Neural cell (in vitro differentiated cells): ENCODE results near the gene ABCC3.

Source experiments
- TAF1 ChIP-seq: IDR thresholded peaks from 2 replicates; pipeline ENCODE4 v1.6.1; 2012; ENCODE audit warnings: low read depth
- TF ChIP-seq, protein P1 (sequence below): IDR thresholded peaks from 2 replicates; pipeline ENCODE4 v1.6.1; 2012; ENCODE audit warnings: borderline replicate concordance

DNA sequence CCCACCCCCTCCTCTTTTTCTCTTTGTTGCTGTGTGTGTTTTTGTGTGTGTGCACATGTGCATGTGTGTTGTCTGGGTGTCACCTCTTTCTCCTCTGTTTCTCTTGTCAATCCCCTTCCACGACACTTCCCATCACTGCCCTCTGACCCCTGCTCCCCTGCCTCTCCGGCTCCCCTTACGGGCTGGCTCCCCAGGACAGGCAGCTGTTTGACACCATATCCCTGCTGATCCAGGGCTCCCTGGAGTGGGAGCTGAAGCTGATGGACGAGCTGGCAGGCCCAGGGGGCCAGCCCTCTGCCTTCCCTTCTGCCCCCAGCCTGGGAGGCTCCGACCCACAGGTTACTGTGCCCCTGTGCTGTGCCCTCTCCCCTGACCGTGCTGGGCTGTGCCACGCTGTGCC is 15.2 kb upstream of the ABCC3 start:
- TF ChIP-seq, protein P1, sequence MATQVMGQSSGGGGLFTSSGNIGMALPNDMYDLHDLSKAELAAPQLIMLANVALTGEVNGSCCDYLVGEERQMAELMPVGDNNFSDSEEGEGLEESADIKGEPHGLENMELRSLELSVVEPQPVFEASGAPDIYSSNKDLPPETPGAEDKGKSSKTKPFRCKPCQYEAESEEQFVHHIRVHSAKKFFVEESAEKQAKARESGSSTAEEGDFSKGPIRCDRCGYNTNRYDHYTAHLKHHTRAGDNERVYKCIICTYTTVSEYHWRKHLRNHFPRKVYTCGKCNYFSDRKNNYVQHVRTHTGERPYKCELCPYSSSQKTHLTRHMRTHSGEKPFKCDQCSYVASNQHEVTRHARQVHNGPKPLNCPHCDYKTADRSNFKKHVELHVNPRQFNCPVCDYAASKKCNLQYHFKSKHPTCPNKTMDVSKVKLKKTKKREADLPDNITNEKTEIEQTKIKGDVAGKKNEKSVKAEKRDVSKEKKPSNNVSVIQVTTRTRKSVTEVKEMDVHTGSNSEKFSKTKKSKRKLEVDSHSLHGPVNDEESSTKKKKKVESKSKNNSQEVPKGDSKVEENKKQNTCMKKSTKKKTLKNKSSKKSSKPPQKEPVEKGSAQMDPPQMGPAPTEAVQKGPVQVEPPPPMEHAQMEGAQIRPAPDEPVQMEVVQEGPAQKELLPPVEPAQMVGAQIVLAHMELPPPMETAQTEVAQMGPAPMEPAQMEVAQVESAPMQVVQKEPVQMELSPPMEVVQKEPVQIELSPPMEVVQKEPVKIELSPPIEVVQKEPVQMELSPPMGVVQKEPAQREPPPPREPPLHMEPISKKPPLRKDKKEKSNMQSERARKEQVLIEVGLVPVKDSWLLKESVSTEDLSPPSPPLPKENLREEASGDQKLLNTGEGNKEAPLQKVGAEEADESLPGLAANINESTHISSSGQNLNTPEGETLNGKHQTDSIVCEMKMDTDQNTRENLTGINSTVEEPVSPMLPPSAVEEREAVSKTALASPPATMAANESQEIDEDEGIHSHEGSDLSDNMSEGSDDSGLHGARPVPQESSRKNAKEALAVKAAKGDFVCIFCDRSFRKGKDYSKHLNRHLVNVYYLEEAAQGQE = no peak
- no peak for TF ChIP-seq TAF1
